ENCODE results near the gene FBLN7. TPM values are rescaled to one million over a fixed set of nuclear protein-coding genes. Genes with fewer than 3 reads are reported as not detected.

Gene FBLN7
- total RNA-seq, 3 donors from 2014 or later, result 0.72 to 2.2 (median 0.94) TPM

- intact Hi-C loops (cut with DNase I, micrococcal nuclease), result no loop called here
- ATAC-seq, result no peak
Measured at GRCh38 chr2:112151701-112152440, 13.7 kb downstream of the FBLN7 start.

GRCh38 chr2:112152476-112153178 lies 14.4 kb downstream of the FBLN7 start:
- ATAC-seq, result no peak

More at GRCh38 chr2:112151701-112152440, 13.7 kb downstream of the FBLN7 start:
- H3K9me3 ChIP-seq, result no peaks in the 10 kb centered on the region
- no peak overlapping the region for H3K4me3 ChIP-seq
- DNase-seq, result no peak
- no peaks in the 10 kb centered on the region for H3K4me1 ChIP-seq (ENCODE audit: low read depth)
- H3K36me3 ChIP-seq (ENCODE audit: low read depth), result no peaks in the 10 kb centered on the region
- no peak for TF ChIP-seq CTCF (IDR thresholded peaks at IDR 0.05)

GRCh38 chr2:112153179-112153490 lies 14.9 kb downstream of the FBLN7 start:
- H3K36me3 ChIP-seq (ENCODE audit: low read depth), result no peaks in the 10 kb centered on the region
- ATAC-seq (no peak), DNase-seq (no peak)
- no peak for TF ChIP-seq CTCF (IDR thresholded peaks at IDR 0.05)
- intact Hi-C loops (cut with DNase I, micrococcal nuclease), result no loop called here
- H3K4me1 ChIP-seq (ENCODE audit: low read depth), result no peaks in the 10 kb centered on the region
- no peak overlapping the region for H3K4me3 ChIP-seq
- H3K9me3 ChIP-seq, result no peaks in the 10 kb centered on the region

More at GRCh38 chr2:112152476-112153178, 14.4 kb downstream of the FBLN7 start:
- no peaks in the 10 kb centered on the region for H3K36me3 ChIP-seq (ENCODE audit: low read depth)
- no peak overlapping the region for H3K4me3 ChIP-seq
- no peaks in the 10 kb centered on the region for H3K4me1 ChIP-seq (ENCODE audit: low read depth)
- DNase-seq, result no peak
- intact Hi-C loops (cut with DNase I, micrococcal nuclease), result no loop called here
- no peak for TF ChIP-seq CTCF (IDR thresholded peaks at IDR 0.05)
- no peaks in the 10 kb centered on the region for H3K9me3 ChIP-seq

- TF ChIP-seq CTCF (IDR thresholded peaks at IDR 0.05), result no peak
- Histone ChIP-seq H3K36me3 (ENCODE audit: low read depth) (no peaks in the 10 kb centered on the region), H3K9me3 (no peaks in the 10 kb centered on the region), H3K4me3 (no peak overlapping the region), H3K4me1 (ENCODE audit: low read depth) (no peaks in the 10 kb centered on the region)
- DNase-seq (no peak), ATAC-seq (no peak)
- intact Hi-C loops (cut with DNase I, micrococcal nuclease), result no loop called here
Measured at GRCh38 chr2:112153501-112153900, 15.3 kb downstream of the FBLN7 start.

GRCh38 chr2:112154246-112155117 lies 16.3 kb downstream of the FBLN7 start:
- ATAC-seq (peak; percentile 48), DNase-seq (no peak)
- no peak for TF ChIP-seq CTCF (IDR thresholded peaks at IDR 0.05)
- no peaks in the 10 kb centered on the region for H3K4me1 ChIP-seq (ENCODE audit: low read depth)
- H3K9me3 ChIP-seq, result no peaks in the 10 kb centered on the region
- H3K36me3 ChIP-seq (ENCODE audit: low read depth), result no peaks in the 10 kb centered on the region
- H3K4me3 ChIP-seq, result no peak overlapping the region
- intact Hi-C loops (cut with DNase I, micrococcal nuclease), result no loop called here
